ENCODE data around the gene ZDHHC12. TPM values are rescaled to one million over a fixed set of nuclear protein-coding genes. Genes with fewer than 3 reads are reported as not detected.

The ZDHHC12 gene
- total RNA-seq, 3 donors from 2014 or later, result 33.0 to 89.5 (median 76.8) TPM

- TF ChIP-seq, protein P1, sequence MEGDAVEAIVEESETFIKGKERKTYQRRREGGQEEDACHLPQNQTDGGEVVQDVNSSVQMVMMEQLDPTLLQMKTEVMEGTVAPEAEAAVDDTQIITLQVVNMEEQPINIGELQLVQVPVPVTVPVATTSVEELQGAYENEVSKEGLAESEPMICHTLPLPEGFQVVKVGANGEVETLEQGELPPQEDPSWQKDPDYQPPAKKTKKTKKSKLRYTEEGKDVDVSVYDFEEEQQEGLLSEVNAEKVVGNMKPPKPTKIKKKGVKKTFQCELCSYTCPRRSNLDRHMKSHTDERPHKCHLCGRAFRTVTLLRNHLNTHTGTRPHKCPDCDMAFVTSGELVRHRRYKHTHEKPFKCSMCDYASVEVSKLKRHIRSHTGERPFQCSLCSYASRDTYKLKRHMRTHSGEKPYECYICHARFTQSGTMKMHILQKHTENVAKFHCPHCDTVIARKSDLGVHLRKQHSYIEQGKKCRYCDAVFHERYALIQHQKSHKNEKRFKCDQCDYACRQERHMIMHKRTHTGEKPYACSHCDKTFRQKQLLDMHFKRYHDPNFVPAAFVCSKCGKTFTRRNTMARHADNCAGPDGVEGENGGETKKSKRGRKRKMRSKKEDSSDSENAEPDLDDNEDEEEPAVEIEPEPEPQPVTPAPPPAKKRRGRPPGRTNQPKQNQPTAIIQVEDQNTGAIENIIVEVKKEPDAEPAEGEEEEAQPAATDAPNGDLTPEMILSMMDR (IDR thresholded peaks at IDR 0.05), result no peak
- Histone ChIP-seq H3K36me3 (ENCODE audit: low read depth) (peaks cover 11% of the 10 kb centered on the region), H3K4me1 (ENCODE audit: low read depth) (peaks cover 27% of the 10 kb centered on the region), H3K9me3 (no peaks in the 10 kb centered on the region), H3K4me3 (peak overlapping the region; percentile 87)
- intact Hi-C loops (cut with DNase I, micrococcal nuclease), result no loop called here
- DNase-seq (no peak), ATAC-seq (no peak)
These were observed 33.3 kb downstream of the ZDHHC12 start for GRCh38 chr9:128690684-128691034.

- ATAC-seq (no peak), DNase-seq (peak; percentile 52 to 71 (median 58))
- peaks cover 33% of the 10 kb centered on the region for H3K4me1 ChIP-seq (ENCODE audit: low read depth)
- no peaks in the 10 kb centered on the region for H3K9me3 ChIP-seq
- peak overlapping the region; percentile 87 for H3K4me3 ChIP-seq
- peaks cover 11% of the 10 kb centered on the region for H3K36me3 ChIP-seq (ENCODE audit: low read depth)
- TF ChIP-seq, protein P1 (IDR thresholded peaks at IDR 0.05), result no peak
- intact Hi-C loops (cut with DNase I, micrococcal nuclease), result no loop called here
These were observed 33.9 kb downstream of the ZDHHC12 start for GRCh38 chr9:128689820-128690683.

DNA sequence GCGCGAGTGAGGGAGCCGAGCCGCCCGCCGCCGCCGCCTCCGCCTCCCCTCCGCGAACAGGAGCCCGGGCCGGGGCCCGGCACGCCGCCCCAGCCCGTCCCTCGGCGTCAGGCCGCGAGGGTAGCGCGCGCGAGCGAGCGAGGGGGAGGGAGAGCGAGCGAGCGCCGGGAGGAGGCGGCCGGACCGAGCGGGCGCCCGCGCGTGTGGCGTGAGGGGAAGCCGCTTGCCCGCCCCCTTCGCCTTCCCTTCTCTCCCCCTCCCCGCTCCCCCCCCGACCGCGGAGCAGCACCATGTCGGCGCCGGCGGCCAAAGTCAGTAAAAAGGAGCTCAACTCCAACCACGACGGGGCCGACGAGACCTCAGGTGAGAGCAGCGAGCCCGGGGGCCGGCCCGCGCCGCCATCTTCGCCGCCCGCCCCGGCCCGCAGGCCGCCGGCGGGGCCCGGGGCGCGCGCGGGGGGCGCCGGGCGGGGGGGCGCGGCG is 34.6 kb downstream of the ZDHHC12 start:
- DNase-seq, result peak in 2 of 3 donors; percentile 62 to 80
- intact Hi-C loops (cut with DNase I, micrococcal nuclease), result no loop called here

DNA sequence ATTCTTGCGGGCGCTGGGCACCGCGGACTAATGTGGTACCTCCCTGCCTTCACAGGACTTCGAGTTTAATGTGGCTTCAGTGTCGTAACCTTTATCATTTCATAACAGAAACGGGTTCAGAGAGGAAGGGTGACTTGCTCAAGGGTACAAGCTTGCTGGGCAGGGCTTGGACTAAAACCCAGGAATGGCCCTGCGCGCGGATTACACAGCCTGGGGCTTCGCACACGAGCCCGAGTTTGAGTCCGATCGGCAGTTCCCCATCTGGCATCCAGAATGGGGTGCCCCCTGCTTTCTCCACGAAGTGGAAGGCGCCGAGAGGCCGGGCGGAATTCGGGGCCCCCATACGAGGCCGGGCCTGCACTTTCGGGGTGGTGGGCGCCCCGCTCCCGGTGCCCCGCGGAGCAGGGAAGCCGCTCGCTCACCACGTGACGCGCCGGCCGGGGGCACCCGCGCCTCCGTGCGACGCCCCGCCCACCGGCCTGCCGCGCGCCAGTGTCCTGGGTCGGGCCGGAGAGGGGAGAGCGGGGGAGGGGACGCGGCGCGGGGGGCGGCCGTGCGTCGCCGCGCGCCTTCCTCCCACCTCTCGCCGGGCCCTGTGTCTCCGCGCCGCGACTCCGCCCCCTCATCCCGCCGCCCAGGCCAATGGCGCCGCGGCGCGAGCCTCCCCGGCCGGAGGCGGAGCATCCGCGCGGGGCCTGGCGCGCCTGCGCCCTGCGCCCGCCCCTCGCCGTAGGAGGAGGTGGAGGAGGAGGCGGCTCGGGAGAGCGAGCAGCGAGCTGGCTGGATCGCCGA is 35.2 kb downstream of the ZDHHC12 start, which contains the start of gene SET:
Gene SET, plus strand, starts transcription at position 722 of the 792 bp plus-strand sequence. CDS start 361 bp downstream, outside the sequence.
- TF ChIP-seq, protein P1 (IDR thresholded peaks at IDR 0.05), result no peak
- peak; percentile 95 to 97 (median 97) for DNase-seq
- intact Hi-C loops (cut with DNase I, micrococcal nuclease), result no loop called here
- no peaks in the 10 kb centered on the region for H3K9me3 ChIP-seq
- H3K4me3 ChIP-seq, result peak within 1 kb of the TSS; percentile 87
- H3K4me1 ChIP-seq (ENCODE audit: low read depth), result peaks cover 39% of the 10 kb centered on the region
- ATAC-seq, result peak; percentile 84
- H3K36me3 ChIP-seq (ENCODE audit: low read depth), result peaks cover 11% of the 10 kb centered on the region

More for the DNA sequence above, 34.6 kb downstream of the ZDHHC12 start:
- Histone ChIP-seq H3K36me3 (ENCODE audit: low read depth) (peaks cover 11% of the 10 kb centered on the region), H3K4me3 (peak overlapping the region; percentile 87), H3K4me1 (ENCODE audit: low read depth) (peaks cover 39% of the 10 kb centered on the region), H3K9me3 (no peaks in the 10 kb centered on the region)
- peak; percentile 22 for ATAC-seq
- TF ChIP-seq, protein P1 (IDR thresholded peaks at IDR 0.05), result no peak

DNA sequence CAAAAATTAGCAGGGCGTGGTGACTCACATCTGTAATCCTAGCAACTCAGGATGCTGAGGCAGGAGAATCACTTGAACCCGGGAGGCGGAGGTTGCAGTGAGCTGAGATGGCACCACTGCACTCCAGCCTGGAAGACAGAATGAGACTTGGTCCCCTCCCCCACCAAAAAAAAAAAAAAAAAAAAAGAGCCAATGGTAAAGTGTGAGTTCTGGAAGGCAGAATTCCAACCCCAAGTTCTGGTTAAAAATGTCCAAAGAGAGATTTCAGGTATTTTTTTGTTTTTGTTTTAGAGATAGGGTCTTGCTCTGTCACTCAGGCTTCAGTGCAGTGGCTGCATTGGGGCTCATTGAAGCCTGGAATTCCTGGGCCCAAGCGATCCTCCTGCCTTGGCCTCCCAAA is 36.5 kb downstream of the ZDHHC12 start:
- Histone ChIP-seq H3K9me3 (no peaks in the 10 kb centered on the region), H3K4me3 (no peak overlapping the region), H3K36me3 (ENCODE audit: low read depth) (no peaks in the 10 kb centered on the region), H3K4me1 (ENCODE audit: low read depth) (peaks cover 39% of the 10 kb centered on the region)
- ATAC-seq (no peak), DNase-seq (no peak)
- TF ChIP-seq, protein P1 (IDR thresholded peaks at IDR 0.05), result no peak
- intact Hi-C loops (cut with DNase I, micrococcal nuclease), result no loop called here
